Sigmoid colon (tissue), 7 donors: ENCODE results near the gene APBA1. TPM values are rescaled to one million over a fixed set of nuclear protein-coding genes. Genes with fewer than 3 reads are reported as not detected.

Experiments used
- DNase-seq: peaks from one replicate; pipeline ENCODE4 v3.0.0-alpha.2; 2019
- H3K27ac ChIP-seq, 4 donors: fragments of 200-600 bp; sonication (generic); one replicate each; pipeline ENCODE4 v1.5.1; 2016 to 2019; ENCODE audit warnings: mild to moderate bottlenecking in 1 of 4
- H3K27me3 ChIP-seq, 3 donors: fragments of 200-600 bp; sonication (generic); one replicate each; pipeline ENCODE4 v1.5.1; 2019; ENCODE audit warnings: mild to moderate bottlenecking in 1 of 3
- H3K36me3 ChIP-seq, 4 donors: fragments of 200-600 bp; sonication (generic); one replicate each; pipeline ENCODE4 v1.5.1; 2016 to 2019
- H3K4me1 ChIP-seq, 4 donors: fragments of 200-600 bp; sonication (generic); one replicate each; pipeline ENCODE4 v1.5.1; 2017 to 2019
- H3K4me3 ChIP-seq, 4 donors: fragments of 200-600 bp; sonication (generic); one replicate each; pipeline ENCODE4 v1.5.1; 2017 to 2019; ENCODE audit warnings: mild to moderate bottlenecking in 2 of 4, moderate library complexity in 1 of 4
- H3K9me3 ChIP-seq, 4 donors: fragments of 200-600 bp in 3 of 4; sonication (generic) in 3 of 4; one replicate each; pipeline versions ENCODE4 v1.5.1 to v1.6.1; 2013 to 2019
- EP300 ChIP-seq, 4 donors: sonication (generic); formaldehyde crosslinking; IDR thresholded peaks; one replicate each; pipeline ENCODE4 v1.6.1; 2017; ENCODE audit warnings: antibody characterized with exemption in 4 of 4
- POLR2A ChIP-seq, 2 donors: fragments of 450-650 bp; IDR thresholded peaks; one replicate each; pipeline ENCODE4 v1.6.1; 2016; ENCODE audit warnings: antibody characterized with exemption in 2 of 2, mild to moderate bottlenecking in 2 of 2, moderate library complexity in 2 of 2
- POLR2AphosphoS5 ChIP-seq, 4 donors: sonication (generic); formaldehyde crosslinking; IDR thresholded peaks; one replicate each; pipeline ENCODE4 v1.6.1; 2017; ENCODE audit warnings: antibody characterized with exemption in 4 of 4
- WGBS, 2 donors: extraction: QIAGEN DNeasy Blood & Tissue Kit; methylation state at CpG; one replicate each; pipeline ENCODE4 v1.1.7; 2013; 5-methylcytosine and 5-hydroxymethylcytosine counted together
- intact Hi-C: fragments of 100-400 bp; cut with DNase I; formaldehyde crosslinking; loops from one replicate; pipeline ENCODE4 v1.15.1; 2023
- polyA plus RNA-seq, 3 donors: library from polyadenylated mRNA; stranded (reverse); fragments of 200-250 nt; gene quantifications; one replicate each; pipeline ENCODE4 v1.2.3, GENCODE V29; 2013
- total RNA-seq, 4 donors: library from RNA; depleted of rRNA; stranded (reverse); fragments of >200 nt; gene quantifications; one replicate each; pipeline ENCODE4 v1.1.0, GENCODE V29; 2016
- TF ChIP-seq, protein P1 (sequence below), 4 experiments: fragments of 450-650 bp in 3 of 4; fragments of 200-600 bp in 1 of 4; IDR thresholded peaks; one replicate each; pipeline ENCODE4 v1.5.1; 2016 to 2019; ENCODE audit warnings: antibody characterized with exemption in 4 of 4, mild to moderate bottlenecking in 3 of 4, moderate library complexity in 2 of 4
- donor health status: healthy with polysubstance abuse.
- donor health status: Bipolar disorder and iron deficiency.
- donor health status: healthy.

The APBA1 gene
- total and polyA plus RNA-seq, 7 donors = 1.7 to 6.7 (median 4.2) TPM

DNA sequence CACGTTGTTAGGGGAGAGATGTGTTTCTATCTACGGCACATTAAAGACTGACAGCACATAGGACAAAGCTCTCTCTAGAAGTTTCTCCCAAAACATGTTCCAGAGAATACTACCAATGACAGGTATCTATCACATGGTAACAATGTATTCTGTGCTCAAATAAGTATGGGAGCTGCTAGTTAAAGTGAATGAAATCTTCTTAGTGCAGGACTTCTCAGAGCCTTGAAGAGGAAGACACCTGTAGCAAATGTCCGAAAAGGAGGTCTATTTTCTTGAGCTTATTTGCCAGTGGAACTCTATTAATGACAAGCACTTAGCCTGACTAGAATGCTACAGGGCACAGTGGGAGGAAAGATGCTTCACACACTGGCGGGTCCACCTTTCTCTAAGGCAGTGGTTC is 209.8 kb downstream of the APBA1 start:
- no peaks in the 10 kb centered on the region for H3K36me3 ChIP-seq
- TF ChIP-seq POLR2A (IDR thresholded peaks at IDR 0.05) (no peak), EP300 (IDR thresholded peaks at IDR 0.05) (no peak), POLR2AphosphoS5 (IDR thresholded peaks at IDR 0.05) (no peak)
- TF ChIP-seq, protein P1, sequence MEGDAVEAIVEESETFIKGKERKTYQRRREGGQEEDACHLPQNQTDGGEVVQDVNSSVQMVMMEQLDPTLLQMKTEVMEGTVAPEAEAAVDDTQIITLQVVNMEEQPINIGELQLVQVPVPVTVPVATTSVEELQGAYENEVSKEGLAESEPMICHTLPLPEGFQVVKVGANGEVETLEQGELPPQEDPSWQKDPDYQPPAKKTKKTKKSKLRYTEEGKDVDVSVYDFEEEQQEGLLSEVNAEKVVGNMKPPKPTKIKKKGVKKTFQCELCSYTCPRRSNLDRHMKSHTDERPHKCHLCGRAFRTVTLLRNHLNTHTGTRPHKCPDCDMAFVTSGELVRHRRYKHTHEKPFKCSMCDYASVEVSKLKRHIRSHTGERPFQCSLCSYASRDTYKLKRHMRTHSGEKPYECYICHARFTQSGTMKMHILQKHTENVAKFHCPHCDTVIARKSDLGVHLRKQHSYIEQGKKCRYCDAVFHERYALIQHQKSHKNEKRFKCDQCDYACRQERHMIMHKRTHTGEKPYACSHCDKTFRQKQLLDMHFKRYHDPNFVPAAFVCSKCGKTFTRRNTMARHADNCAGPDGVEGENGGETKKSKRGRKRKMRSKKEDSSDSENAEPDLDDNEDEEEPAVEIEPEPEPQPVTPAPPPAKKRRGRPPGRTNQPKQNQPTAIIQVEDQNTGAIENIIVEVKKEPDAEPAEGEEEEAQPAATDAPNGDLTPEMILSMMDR (IDR thresholded peaks at IDR 0.05) = no peak
- 91 to 92% methylated on average over 4 of the region's 4 CpGs for WGBS, 2 donors
- peaks cover 0 to 15% (median 3%) of the 10 kb centered on the region in 4 donors for H3K4me1 ChIP-seq
- no peaks in the 10 kb centered on the region for H3K9me3 ChIP-seq
- no peak overlapping the region for H3K27ac ChIP-seq
- DNase-seq = no peak
- no peak overlapping the region for H3K4me3 ChIP-seq
- intact Hi-C loops = no loop called here
- no peaks in the 10 kb centered on the region for H3K27me3 ChIP-seq

DNA sequence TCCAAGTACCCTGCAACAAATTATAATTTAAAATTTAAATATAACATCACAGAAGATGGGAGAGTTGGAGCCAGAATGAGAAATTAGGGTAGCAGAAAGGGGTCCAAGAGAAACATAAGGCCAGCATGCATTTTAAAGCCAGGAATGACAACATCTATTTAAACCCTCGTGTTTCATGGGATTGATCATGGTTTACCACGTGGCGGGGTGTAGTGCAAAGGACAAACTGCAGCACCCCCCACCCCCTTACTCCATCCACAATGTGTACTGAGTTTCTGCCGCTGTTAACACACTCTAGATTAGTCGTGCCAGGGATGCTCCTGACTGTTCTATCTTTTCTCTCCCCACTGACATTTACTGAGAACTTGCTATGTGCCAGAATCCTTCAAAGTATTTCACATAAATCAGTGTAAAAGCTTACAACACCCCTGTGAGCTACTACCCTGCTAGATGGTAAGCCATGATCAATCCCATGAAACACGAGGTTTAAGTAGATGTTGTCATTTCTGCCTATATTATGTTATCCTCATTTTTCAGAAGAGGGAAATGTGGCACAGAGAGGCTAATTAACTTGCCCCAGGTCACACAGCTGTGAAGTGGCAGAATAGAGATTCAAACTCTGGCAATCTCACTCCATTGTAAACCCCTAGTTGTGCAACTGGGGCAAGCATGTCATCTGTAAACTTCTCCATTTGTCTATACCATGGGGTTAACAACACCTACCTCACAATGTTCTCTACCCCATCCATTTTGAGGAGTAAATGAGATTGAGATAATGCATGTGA is 210.9 kb downstream of the APBA1 start:
- TF ChIP-seq EP300 (IDR thresholded peaks at IDR 0.05) (no peak), POLR2A (IDR thresholded peaks at IDR 0.05) (no peak), POLR2AphosphoS5 (IDR thresholded peaks at IDR 0.05) (no peak)
- TF ChIP-seq, protein P1 (IDR thresholded peaks at IDR 0.05) = no peak
- Histone ChIP-seq H3K4me3 (no peak overlapping the region), H3K27me3 (no peaks in the 10 kb centered on the region), H3K27ac (no peak overlapping the region), H3K36me3 (peaks cover 0 to 7% (median 0%) of the 10 kb centered on the region in 4 donors), H3K4me1 (peaks cover 0 to 14% (median 3%) of the 10 kb centered on the region in 4 donors), H3K9me3 (no peaks in the 10 kb centered on the region)
- intact Hi-C loops = no loop called here
- DNase-seq = no peak
- 83 to 84% methylated on average over 6 of the region's 6 CpGs for WGBS, 2 donors

DNA sequence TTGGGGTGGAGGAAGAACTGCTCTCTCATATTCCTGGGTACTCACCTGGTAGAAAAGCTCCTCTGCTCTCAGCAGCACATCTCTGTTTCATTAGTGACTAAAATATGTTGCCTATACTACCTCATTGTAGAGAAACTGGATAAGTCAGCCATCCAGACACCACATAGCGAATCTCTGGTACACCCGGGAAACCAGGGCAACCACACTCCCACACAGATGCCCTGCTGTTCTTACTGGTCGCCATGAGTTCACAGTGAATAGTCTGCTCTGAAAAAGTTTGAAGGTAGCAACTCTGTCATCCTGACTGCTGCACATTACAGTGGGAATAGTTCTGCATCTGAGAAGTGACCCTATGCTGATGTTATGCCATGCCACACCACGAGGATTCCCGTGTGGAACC is 212.2 kb downstream of the APBA1 start:
- no peak for DNase-seq
- peaks cover 0 to 16% (median 0%) of the 10 kb centered on the region in 4 donors for H3K36me3 ChIP-seq
- peaks cover 0 to 2% (median 0%) of the 10 kb centered on the region in 4 donors for H3K4me1 ChIP-seq
- H3K9me3 ChIP-seq = no peaks in the 10 kb centered on the region
- no peaks in the 10 kb centered on the region for H3K27me3 ChIP-seq
- 90 to 95% methylated on average over 5 of the region's 5 CpGs for WGBS, 2 donors
- intact Hi-C loops = no loop called here
- no peak overlapping the region for H3K4me3 ChIP-seq
- TF ChIP-seq, protein P1 (IDR thresholded peaks at IDR 0.05) = no peak
- TF ChIP-seq POLR2A (IDR thresholded peaks at IDR 0.05) (no peak), POLR2AphosphoS5 (IDR thresholded peaks at IDR 0.05) (no peak), EP300 (IDR thresholded peaks at IDR 0.05) (no peak)
- H3K27ac ChIP-seq = no peak overlapping the region

DNA sequence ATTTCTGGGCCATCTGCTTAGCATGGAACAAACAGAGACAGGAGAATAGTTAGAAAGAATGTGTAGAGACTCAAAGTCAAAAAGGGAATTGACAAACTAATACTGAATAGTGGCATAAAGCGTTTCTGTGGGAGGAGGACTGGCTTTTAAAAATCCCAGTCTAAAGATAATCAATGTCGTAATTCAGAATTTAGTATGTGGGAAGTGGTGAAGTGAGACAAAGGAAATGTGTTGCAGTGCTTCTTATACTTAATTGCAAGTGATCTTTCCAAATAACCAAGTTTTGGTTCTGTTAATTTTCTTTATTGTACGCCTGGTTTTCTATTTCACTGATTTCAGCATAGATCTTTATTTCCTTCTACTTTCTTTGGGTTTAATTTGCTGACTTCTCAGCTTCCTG is 214.0 kb downstream of the APBA1 start:
- TF ChIP-seq, protein P1 (IDR thresholded peaks at IDR 0.05) = no peak
- no peak for TF ChIP-seq POLR2A (IDR thresholded peaks at IDR 0.05)
- TF ChIP-seq EP300 (IDR thresholded peaks at IDR 0.05) = no peak
- no peak for TF ChIP-seq POLR2AphosphoS5 (IDR thresholded peaks at IDR 0.05)
- Histone ChIP-seq H3K4me1 (no peaks in the 10 kb centered on the region), H3K27me3 (no peaks in the 10 kb centered on the region), H3K36me3 (peaks cover 0 to 22% (median 0%) of the 10 kb centered on the region in 4 donors), H3K4me3 (no peak overlapping the region), H3K9me3 (no peaks in the 10 kb centered on the region), H3K27ac (no peak overlapping the region)
- WGBS, 2 donors = 84 to 94% methylated on average over 3 of the region's 3 CpGs
- intact Hi-C loops = no loop called here
- no peak for DNase-seq
